CD4-positive, alpha-beta memory T cell (primary cell): ENCODE measurements around the gene SRRM4. TPM values are rescaled to one million over a fixed set of nuclear protein-coding genes. Genes with fewer than 3 reads are reported as not detected.

Experiments used
- CTCF ChIA-PET: fragments of 350-600 bp; sonication (Branson Sonifier 250); formaldehyde crosslinking; loops from one replicate; lab custom pipeline; 2021; ENCODE audit warnings: inconsistent platforms; ENCODE audit not compliant: partially characterized antibody; lab: Charles Lee
- POLR2A ChIA-PET: fragments of 350-600 bp; sonication (Branson Sonifier 250); formaldehyde crosslinking; loops from one replicate; lab custom pipeline; 2021; ENCODE audit not compliant: partially characterized antibody; lab: Charles Lee
- DNase-seq, 5 donors: peaks; one replicate each; pipeline versions ENCODE4 v3.0.0 to v3.0.0-alpha.2; 2020 to 2022; ENCODE audit warnings: mixed read lengths in 1 of 5
- H3K27ac ChIP-seq: one replicate; pipeline ENCODE4 v1.7.0; 2013; ENCODE audit warnings: low read depth, low read length
- H3K27me3 ChIP-seq: 2 replicates; pipeline ENCODE4 v1.7.0; 2013; ENCODE audit warnings: mild to moderate bottlenecking, low read length, moderate library complexity; ENCODE audit not compliant: insufficient read depth
- H3K36me3 ChIP-seq: 2 replicates; pipeline ENCODE4 v1.7.0; 2013; ENCODE audit warnings: mild to moderate bottlenecking, low read length, moderate library complexity; ENCODE audit not compliant: insufficient read depth
- H3K4me1 ChIP-seq: 2 replicates; pipeline ENCODE4 v1.7.0; 2013; ENCODE audit warnings: mild to moderate bottlenecking, low read length, moderate library complexity; ENCODE audit not compliant: insufficient read depth
- H3K4me3 ChIP-seq, 2 donors: one replicate each; pipeline ENCODE4 v1.7.0; 2013; ENCODE audit warnings: low read length in 2 of 2, mild to moderate bottlenecking in 1 of 2
- H3K9me3 ChIP-seq, 2 donors: one replicate each; pipeline ENCODE4 v1.7.0; 2013; ENCODE audit warnings: low read length in 2 of 2, control low read depth in 1 of 2; ENCODE audit not compliant: control insufficient read depth in 1 of 2
- H3K27ac Mint-ChIP-seq, 7 donors: one replicate each; pipeline ENCODE4 v1.8.0; 2020 to 2021; ENCODE audit warnings: mixed read lengths in 7 of 7, mild to moderate bottlenecking in 6 of 7, inconsistent platforms in 3 of 7, moderate library complexity in 3 of 7
- H3K27me3 Mint-ChIP-seq, 2 donors: one replicate each; pipeline ENCODE4 v1.8.0; 2020 to 2021; ENCODE audit warnings: mixed read lengths in 2 of 2
- H3K36me3 Mint-ChIP-seq, 2 donors: one replicate each; pipeline ENCODE4 v1.8.0; 2020 to 2021; ENCODE audit warnings: mixed read lengths in 2 of 2, inconsistent platforms in 1 of 2, mild to moderate bottlenecking in 1 of 2
- H3K4me1 Mint-ChIP-seq, 4 donors: one replicate each; pipeline ENCODE4 v1.8.0; 2020 to 2021; ENCODE audit warnings: mixed read lengths in 4 of 4, mild to moderate bottlenecking in 1 of 4
- H3K4me3 Mint-ChIP-seq, 8 donors: one replicate each; pipeline ENCODE4 v1.8.0; 2020 to 2021; ENCODE audit warnings: mixed read lengths in 8 of 8, mild to moderate bottlenecking in 7 of 8, moderate library complexity in 6 of 8, inconsistent platforms in 3 of 8
- H3K9me3 Mint-ChIP-seq, 8 donors: one replicate each; pipeline ENCODE4 v1.8.0; 2020 to 2021; ENCODE audit warnings: mixed read lengths in 8 of 8, mild to moderate bottlenecking in 5 of 8, inconsistent platforms in 3 of 8, moderate library complexity in 1 of 8
- intact Hi-C: fragments of 100-400 bp; cut with micrococcal nuclease; formaldehyde crosslinking; loops from one replicate; pipeline ENCODE4 v1.15.1; 2023
- polyA plus RNA-seq, 2 donors: library from polyadenylated mRNA; unstranded; fragments of 300-500 nt; fragmentation: Illumina TruSeq; gene quantifications; one replicate each; pipeline ENCODE4 v1.2.3, GENCODE V29; 2021
- total RNA-seq, 2 experiments: library from RNA; stranded (reverse); gene quantifications; one replicate each; pipeline ENCODE4 v1.2.3, GENCODE V29; 2021

The SRRM4 gene
- total and polyA plus RNA-seq, 4 experiments from 2014 or later: not detected

GRCh38 chr12:119136811-119137410 lies 155.6 kb downstream of the SRRM4 start:
- Mint-ChIP-seq H3K36me3 (no peaks in the 10 kb centered on the region), H3K4me1 (no peaks in the 10 kb centered on the region), H3K9me3 (peaks cover 0 to 6% (median 1%) of the 10 kb centered on the region in 8 donors), H3K27ac (no peak overlapping the region), H3K4me3 (no peak overlapping the region), H3K27me3 (peaks cover 0 to 5% of the 10 kb centered on the region in 2 donors)
- ChIA-PET CTCF (no interaction called here), POLR2A (no interaction called here)
- intact Hi-C loops: no loop called here
- Histone ChIP-seq H3K9me3 (no peaks in the 10 kb centered on the region), H3K27ac (no peak overlapping the region), H3K36me3 (no peaks in the 10 kb centered on the region), H3K4me1 (no peaks in the 10 kb centered on the region), H3K4me3 (no peak overlapping the region), H3K27me3 (no peaks in the 10 kb centered on the region)
- DNase-seq: no peak

DNA sequence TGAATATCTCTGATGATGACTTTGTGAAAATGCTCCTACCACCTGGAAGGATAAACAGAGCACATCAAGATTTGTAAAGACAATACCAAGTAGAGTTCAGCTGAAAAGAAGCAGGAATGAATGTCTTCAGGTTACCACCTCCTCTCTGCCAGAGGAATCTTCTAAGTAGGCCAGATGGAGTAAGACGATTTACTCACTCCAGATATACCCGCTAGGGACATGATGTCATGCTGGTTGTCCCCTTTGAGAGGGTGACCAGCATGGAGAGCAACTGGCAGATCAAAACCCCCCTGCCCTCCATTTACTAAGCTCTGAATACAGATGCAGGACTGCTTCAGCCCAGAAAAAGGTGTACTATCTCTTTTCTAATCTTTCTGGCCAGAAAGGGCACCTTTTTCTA lies 158.1 kb downstream of the SRRM4 start:
- ChIA-PET POLR2A (no interaction called here), CTCF (no interaction called here)
- Mint-ChIP-seq H3K27ac (no peak overlapping the region), H3K4me1 (no peaks in the 10 kb centered on the region), H3K9me3 (peaks cover 0 to 5% (median 0%) of the 10 kb centered on the region in 8 donors), H3K27me3 (peaks cover 2 to 4% of the 10 kb centered on the region in 2 donors), H3K4me3 (no peak overlapping the region), H3K36me3 (no peaks in the 10 kb centered on the region)
- no peaks in the 10 kb centered on the region for H3K9me3 ChIP-seq
- no peaks in the 10 kb centered on the region for H3K4me1 ChIP-seq
- no peaks in the 10 kb centered on the region for H3K36me3 ChIP-seq
- DNase-seq: no peak
- H3K4me3 ChIP-seq: no peak overlapping the region
- intact Hi-C loops: no loop called here
- no peaks in the 10 kb centered on the region for H3K27me3 ChIP-seq
- H3K27ac ChIP-seq: no peak overlapping the region

GRCh38 chr12:119145367-119145766 lies 164.0 kb downstream of the SRRM4 start:
- POLR2A ChIA-PET: no interaction called here
- no peak overlapping the region for H3K27ac Mint-ChIP-seq
- intact Hi-C loops: no loop called here
- H3K27me3 Mint-ChIP-seq: peaks cover 5 to 7% of the 10 kb centered on the region in 2 donors
- Histone ChIP-seq H3K4me1 (no peaks in the 10 kb centered on the region), H3K27me3 (no peaks in the 10 kb centered on the region), H3K9me3 (no peaks in the 10 kb centered on the region), H3K4me3 (no peak overlapping the region), H3K36me3 (no peaks in the 10 kb centered on the region), H3K27ac (no peak overlapping the region)
- no peaks in the 10 kb centered on the region for H3K4me1 Mint-ChIP-seq
- CTCF ChIA-PET: interaction anchor here (0.6 kb wide), 1 partner anchor 27 kb away, joined by 3 read pairs; no protein-coding TSS in a partner anchor
- peak overlapping the region in 1 of 8 donors; percentile 43 for H3K4me3 Mint-ChIP-seq
- no peaks in the 10 kb centered on the region for H3K36me3 Mint-ChIP-seq
- H3K9me3 Mint-ChIP-seq: peaks cover 0 to 7% (median 2%) of the 10 kb centered on the region in 8 donors
- no peak for DNase-seq

DNA sequence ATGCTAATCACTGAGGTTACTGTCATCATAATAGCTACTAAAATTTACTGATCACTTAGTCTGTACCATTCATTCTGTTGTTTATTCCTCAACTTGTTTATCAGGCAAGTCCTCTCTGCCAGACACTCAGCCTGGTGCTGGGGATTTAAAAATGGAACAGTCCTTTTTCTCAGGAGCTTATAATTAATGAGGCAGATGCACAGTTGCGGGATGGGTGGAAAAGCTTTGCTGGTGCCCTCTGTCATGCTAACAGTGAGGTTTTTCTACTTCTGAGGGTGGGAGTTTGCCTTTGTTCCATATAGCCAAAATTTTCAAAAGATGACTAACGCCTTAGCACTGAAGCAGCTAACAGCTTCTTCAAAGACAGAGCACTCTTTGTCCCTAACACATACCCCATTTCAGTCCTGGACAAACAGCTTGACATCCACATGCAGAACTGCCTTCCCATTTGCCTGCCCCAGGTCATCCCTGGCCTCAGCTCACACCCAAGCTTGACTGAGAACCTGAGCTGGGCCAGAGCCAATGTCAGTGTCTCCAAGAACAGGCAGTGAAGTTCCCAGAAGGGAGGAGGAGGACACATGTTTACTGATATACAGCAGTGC lies 166.6 kb downstream of the SRRM4 start:
- DNase-seq: no peak
- POLR2A ChIA-PET: no interaction called here
- H3K36me3 Mint-ChIP-seq: no peaks in the 10 kb centered on the region
- Histone ChIP-seq H3K4me1 (no peaks in the 10 kb centered on the region), H3K4me3 (no peak overlapping the region), H3K27me3 (no peaks in the 10 kb centered on the region), H3K36me3 (no peaks in the 10 kb centered on the region), H3K9me3 (no peaks in the 10 kb centered on the region), H3K27ac (no peak overlapping the region)
- intact Hi-C loops: no loop called here
- peaks cover 0 to 16% (median 7%) of the 10 kb centered on the region in 8 donors for H3K9me3 Mint-ChIP-seq
- H3K27ac Mint-ChIP-seq: no peak overlapping the region
- no peak overlapping the region for H3K4me3 Mint-ChIP-seq
- CTCF ChIA-PET: no interaction called here
- no peaks in the 10 kb centered on the region for H3K4me1 Mint-ChIP-seq
- H3K27me3 Mint-ChIP-seq: peaks cover 4 to 5% of the 10 kb centered on the region in 2 donors

- Histone ChIP-seq H3K9me3 (no peaks in the 10 kb centered on the region), H3K36me3 (no peaks in the 10 kb centered on the region), H3K4me3 (no peak overlapping the region), H3K27me3 (no peaks in the 10 kb centered on the region), H3K4me1 (no peaks in the 10 kb centered on the region), H3K27ac (no peak overlapping the region)
- Mint-ChIP-seq H3K36me3 (peaks cover 0 to 1% of the 10 kb centered on the region in 2 donors), H3K4me1 (peaks cover 0 to 2% (median under 1%) of the 10 kb centered on the region in 4 donors), H3K27me3 (peaks cover 3 to 8% of the 10 kb centered on the region in 2 donors), H3K4me3 (no peak overlapping the region), H3K27ac (no peak overlapping the region), H3K9me3 (peaks cover 0 to 16% (median 10%) of the 10 kb centered on the region in 8 donors)
- intact Hi-C loops: no loop called here
- POLR2A ChIA-PET: no interaction called here
- CTCF ChIA-PET: no interaction called here
- no peak for DNase-seq
Observed at GRCh38 chr12:119149270-119149669, 167.9 kb downstream of the SRRM4 start.

- H3K4me1 Mint-ChIP-seq: peaks cover 0 to 2% (median under 1%) of the 10 kb centered on the region in 4 donors
- H3K36me3 Mint-ChIP-seq: peaks cover 0 to 1% of the 10 kb centered on the region in 2 donors
- peaks cover 0 to 16% (median 10%) of the 10 kb centered on the region in 8 donors for H3K9me3 Mint-ChIP-seq
- DNase-seq: no peak
- POLR2A ChIA-PET: interaction anchor here (0.6 kb wide), 1 partner anchor 554 kb away, joined by 3 read pairs; no protein-coding TSS in a partner anchor
- H3K27ac ChIP-seq: no peak overlapping the region
- no peaks in the 10 kb centered on the region for H3K4me1 ChIP-seq
- H3K4me3 ChIP-seq: no peak overlapping the region
- H3K9me3 ChIP-seq: no peaks in the 10 kb centered on the region
- CTCF ChIA-PET: no interaction called here
- peaks cover 0 to 8% of the 10 kb centered on the region in 2 donors for H3K27me3 Mint-ChIP-seq
- H3K27ac Mint-ChIP-seq: no peak overlapping the region
- intact Hi-C loops: no loop called here
- H3K27me3 ChIP-seq: no peaks in the 10 kb centered on the region
- no peak overlapping the region for H3K4me3 Mint-ChIP-seq
- H3K36me3 ChIP-seq: no peaks in the 10 kb centered on the region
Observed at GRCh38 chr12:119151445-119152026, 170.2 kb downstream of the SRRM4 start.
